ENCODE results near the gene ITGA2.

GRCh38 chr5:53076014-53076583 lies 86.9 kb downstream of the ITGA2 start:
- TF ChIP-seq EP300 (IDR thresholded peaks at IDR 0.05; ENCODE audit: borderline replicate concordance) (no peak), RAD21 (IDR thresholded peaks at IDR 0.05; ENCODE audit: low read depth) (no peak), REST (IDR thresholded peaks at IDR 0.05; ENCODE audit: low read depth) (no peak), MAX (IDR thresholded peaks at IDR 0.05) (no peak), NFIC (IDR thresholded peaks at IDR 0.05) (no peak), YY1 (IDR thresholded peaks at IDR 0.05; ENCODE audit: low read depth) (no peak), TAF1 (IDR thresholded peaks at IDR 0.05; ENCODE audit: low read depth) (no peak), EGR1 (IDR thresholded peaks at IDR 0.05) (no peak), TCF12 (IDR thresholded peaks at IDR 0.05; ENCODE audit: low read depth) (no peak), CEBPB (IDR thresholded peaks at IDR 0.05) (no peak)
